SJCRH30 (cell line): Measurements from ENCODE around the gene MYOD1. TPM values are rescaled to one million over a fixed set of nuclear protein-coding genes. Genes with fewer than 3 reads are reported as not detected.

Source experiments
- DNase-seq, 2 experiments: peaks; one replicate each; pipeline ENCODE4 v3.0.0-alpha.2; 2015 to 2020
- H3K27ac ChIP-seq: fragments of 250-450 bp; sonication (Bioruptor Pico); 2 replicates; pipeline ENCODE4 v1.5.1; 2020; ENCODE audit warnings: mild to moderate bottlenecking, moderate library complexity
- H3K27me3 ChIP-seq: fragments of 250-450 bp; sonication (Bioruptor Pico); 2 replicates; pipeline ENCODE4 v1.5.1; 2020; ENCODE audit warnings: mild to moderate bottlenecking, moderate library complexity
- H3K36me3 ChIP-seq: fragments of 250-450 bp; sonication (Bioruptor Pico); 2 replicates; pipeline ENCODE4 v1.5.1; 2020; ENCODE audit warnings: mild to moderate bottlenecking, moderate library complexity
- H3K4me1 ChIP-seq: fragments of 250-450 bp; sonication (Bioruptor Pico); 2 replicates; pipeline ENCODE4 v1.5.1; 2020; ENCODE audit warnings: mild to moderate bottlenecking, moderate library complexity
- H3K4me3 ChIP-seq: fragments of 250-450 bp; sonication (Bioruptor Pico); 2 replicates; pipeline ENCODE4 v1.5.1; 2020; ENCODE audit warnings: mild to moderate bottlenecking, moderate library complexity
- H3K9me3 ChIP-seq: fragments of 250-450 bp; sonication (Bioruptor Pico); replicated peaks from 2 replicates; pipeline ENCODE4 v1.5.1; 2020; ENCODE audit warnings: mild to moderate bottlenecking, moderate library complexity
- total RNA-seq: library from RNA; depleted of rRNA; stranded (reverse); fragments of >200 nt; shearing (Covaris generic); gene quantifications from 2 replicates; pipeline ENCODE4 v1.2.3, GENCODE V29; 2014

The MYOD1 gene
- total RNA-seq, 1 experiment from 2014 or later: 675 TPM

GRCh38 chr11:17735818-17736578 lies 16.6 kb downstream of the MYOD1 start:
- no peak overlapping the region for H3K27ac ChIP-seq
- DNase-seq: no peak
- peaks cover 11% of the 10 kb centered on the region for H3K4me1 ChIP-seq
- no peaks in the 10 kb centered on the region for H3K36me3 ChIP-seq
- no peaks in the 10 kb centered on the region for H3K9me3 ChIP-seq
- H3K27me3 ChIP-seq: no peaks in the 10 kb centered on the region
- H3K4me3 ChIP-seq: peak overlapping the region; percentile 69

- Histone ChIP-seq H3K36me3 (no peaks in the 10 kb centered on the region), H3K9me3 (no peaks in the 10 kb centered on the region), H3K4me1 (peaks cover 6% of the 10 kb centered on the region), H3K4me3 (peak overlapping the region; percentile 69), H3K27me3 (no peaks in the 10 kb centered on the region), H3K27ac (no peak overlapping the region)
- no peak for DNase-seq
Measured at GRCh38 chr11:17736579-17736893, 17.2 kb downstream of the MYOD1 start.

GRCh38 chr11:17736930-17737817 lies 17.8 kb downstream of the MYOD1 start:
- peak overlapping the region; percentile 69 for H3K4me3 ChIP-seq
- H3K27ac ChIP-seq: no peak overlapping the region
- H3K27me3 ChIP-seq: no peaks in the 10 kb centered on the region
- no peaks in the 10 kb centered on the region for H3K9me3 ChIP-seq
- DNase-seq: no peak
- H3K4me1 ChIP-seq: peaks cover 4% of the 10 kb centered on the region; the same call in 1 of the 2 replicates
- H3K36me3 ChIP-seq: no peaks in the 10 kb centered on the region

- no peak overlapping the region for H3K4me3 ChIP-seq
- peaks cover 4% of the 10 kb centered on the region; the same call in 1 of the 2 replicates for H3K4me1 ChIP-seq
- no peak overlapping the region for H3K27ac ChIP-seq
- H3K9me3 ChIP-seq: no peaks in the 10 kb centered on the region
- no peaks in the 10 kb centered on the region for H3K36me3 ChIP-seq
- H3K27me3 ChIP-seq: no peaks in the 10 kb centered on the region
- no peak for DNase-seq
Measured at GRCh38 chr11:17738151-17738973, 19.0 kb downstream of the MYOD1 start.

- H3K27me3 ChIP-seq: no peaks in the 10 kb centered on the region
- no peak for DNase-seq
- H3K9me3 ChIP-seq: no peaks in the 10 kb centered on the region
- no peaks in the 10 kb centered on the region; the same call in 1 of the 2 replicates for H3K4me1 ChIP-seq
- H3K27ac ChIP-seq: no peak overlapping the region
- no peaks in the 10 kb centered on the region for H3K36me3 ChIP-seq
- no peak overlapping the region for H3K4me3 ChIP-seq
Measured at GRCh38 chr11:17739945-17740338, 20.6 kb downstream of the MYOD1 start.

DNA sequence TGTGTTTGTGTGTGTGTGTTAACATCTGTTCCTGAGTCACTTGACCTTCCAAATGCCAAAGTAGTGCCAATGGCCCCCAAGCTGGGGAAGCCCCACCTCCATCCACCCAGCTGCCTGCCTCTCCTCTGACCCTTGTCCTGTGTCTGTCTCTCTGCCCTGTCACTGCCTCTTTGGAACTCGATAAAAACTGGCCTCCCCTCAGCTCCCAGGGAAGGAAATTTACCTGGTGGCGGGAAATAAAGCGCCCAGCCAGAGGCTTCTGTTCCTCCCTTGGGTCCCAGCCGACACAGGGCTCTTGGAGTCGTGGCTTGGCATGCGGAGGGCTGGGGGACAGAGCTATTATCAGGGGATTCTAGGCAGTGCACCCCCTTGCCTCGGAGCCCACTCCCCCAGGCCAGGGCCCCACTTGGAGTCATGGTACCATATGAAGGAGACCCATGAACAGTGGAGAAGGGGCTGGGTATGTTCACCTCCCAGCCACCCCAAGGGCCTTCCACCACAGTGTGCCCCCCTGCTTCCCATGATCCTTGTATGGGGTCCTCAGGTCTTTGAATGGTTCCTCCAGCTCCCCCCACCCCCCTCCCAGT lies 21.4 kb downstream of the MYOD1 start:
- H3K9me3 ChIP-seq: no peaks in the 10 kb centered on the region
- H3K4me3 ChIP-seq: no peak overlapping the region
- H3K27ac ChIP-seq: no peak overlapping the region
- H3K36me3 ChIP-seq: no peaks in the 10 kb centered on the region
- no peak for DNase-seq
- no peaks in the 10 kb centered on the region for H3K27me3 ChIP-seq
- H3K4me1 ChIP-seq: no peaks in the 10 kb centered on the region; the same call in 1 of the 2 replicates

DNA sequence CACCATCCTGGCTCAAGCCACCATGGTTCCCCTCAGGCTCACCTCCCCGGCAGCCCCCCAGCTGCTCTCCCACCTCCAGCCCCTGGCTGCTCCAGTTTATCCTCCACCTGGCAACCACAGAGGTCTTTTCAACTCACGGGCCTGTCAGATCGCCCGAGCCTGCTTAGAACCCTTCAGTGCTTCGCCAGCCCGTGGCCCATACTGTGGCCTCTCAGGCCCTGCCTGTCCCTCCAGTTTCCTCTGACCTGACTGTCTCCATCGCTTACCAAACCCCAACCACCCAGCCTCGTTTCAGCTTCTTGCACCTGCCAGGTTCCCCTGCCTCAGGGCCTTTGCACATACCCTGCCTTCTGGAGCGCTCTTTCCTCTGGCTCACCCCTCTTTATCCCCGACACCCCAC lies 22.1 kb downstream of the MYOD1 start:
- no peaks in the 10 kb centered on the region for H3K36me3 ChIP-seq
- no peaks in the 10 kb centered on the region; the same call in 1 of the 2 replicates for H3K4me1 ChIP-seq
- no peak overlapping the region for H3K27ac ChIP-seq
- H3K27me3 ChIP-seq: no peaks in the 10 kb centered on the region
- no peak overlapping the region for H3K4me3 ChIP-seq
- no peak for DNase-seq
- H3K9me3 ChIP-seq: no peaks in the 10 kb centered on the region

- DNase-seq: no peak
- no peaks in the 10 kb centered on the region for H3K27me3 ChIP-seq
- no peak overlapping the region for H3K27ac ChIP-seq
- H3K4me3 ChIP-seq: no peak overlapping the region
- H3K4me1 ChIP-seq: no peaks in the 10 kb centered on the region; the same call in 1 of the 2 replicates
- no peaks in the 10 kb centered on the region for H3K9me3 ChIP-seq
- no peaks in the 10 kb centered on the region for H3K36me3 ChIP-seq
Measured at GRCh38 chr11:17742019-17742418, 22.6 kb downstream of the MYOD1 start.

DNA sequence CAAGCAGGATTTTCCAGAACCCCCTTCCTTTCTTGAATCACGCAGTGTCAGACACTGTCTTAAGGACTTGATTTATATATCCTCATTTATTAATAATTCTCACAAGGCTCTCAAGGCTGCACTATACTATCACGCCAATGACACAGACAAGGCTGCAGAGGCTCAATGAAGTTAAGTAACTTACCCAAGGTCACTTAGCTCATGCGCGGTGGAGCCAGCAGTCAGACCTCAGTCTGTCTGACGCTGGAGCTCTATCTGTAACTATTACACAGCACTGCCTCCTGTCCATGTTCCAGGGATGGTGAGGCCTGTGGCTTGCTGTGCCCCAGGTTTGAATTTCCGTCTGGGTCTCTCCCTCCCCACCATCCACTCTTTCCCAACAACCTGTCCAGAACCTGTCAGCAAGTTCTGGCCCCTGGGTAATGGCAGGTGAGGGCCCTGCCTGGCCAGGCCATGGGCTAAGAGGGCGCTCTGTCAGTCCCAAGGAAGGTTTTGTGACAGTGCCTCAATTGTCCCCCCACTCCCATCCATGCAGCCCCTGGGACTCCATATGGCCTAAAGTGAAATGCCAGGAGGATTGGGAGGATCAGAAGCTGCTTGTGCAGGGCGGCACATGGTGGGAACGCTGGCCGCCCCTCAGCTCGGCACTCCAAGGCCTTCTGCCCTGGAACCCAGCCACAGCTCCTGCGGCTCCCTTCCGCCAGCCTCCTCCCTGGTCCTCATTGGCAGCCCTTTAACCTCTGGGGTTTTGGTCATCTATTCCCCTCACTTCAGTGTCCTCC lies 23.8 kb downstream of the MYOD1 start:
- no peaks in the 10 kb centered on the region for H3K27me3 ChIP-seq
- H3K36me3 ChIP-seq: no peaks in the 10 kb centered on the region
- no peaks in the 10 kb centered on the region for H3K4me1 ChIP-seq
- DNase-seq: no peak
- no peak overlapping the region for H3K27ac ChIP-seq
- H3K4me3 ChIP-seq: no peak overlapping the region
- H3K9me3 ChIP-seq: no peaks in the 10 kb centered on the region

DNA sequence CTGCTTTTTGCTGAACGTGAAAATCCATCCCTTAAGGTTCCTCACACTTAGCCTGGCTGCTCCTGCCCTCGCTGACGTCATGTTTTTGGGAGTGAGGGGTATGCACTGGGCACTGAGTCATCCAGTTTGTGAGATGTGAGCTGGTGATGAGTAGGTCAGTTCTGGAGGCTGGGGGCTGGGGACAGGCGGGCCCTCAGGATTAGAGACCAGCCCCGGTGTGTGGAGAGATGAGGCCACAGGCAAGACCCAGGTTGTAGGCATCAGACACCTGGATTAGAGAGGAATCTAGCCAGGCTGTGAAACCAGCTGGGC lies 24.4 kb downstream of the MYOD1 start:
- Histone ChIP-seq H3K36me3 (no peaks in the 10 kb centered on the region), H3K4me3 (no peak overlapping the region), H3K4me1 (no peaks in the 10 kb centered on the region), H3K27me3 (no peaks in the 10 kb centered on the region), H3K27ac (no peak overlapping the region), H3K9me3 (no peaks in the 10 kb centered on the region)
- no peak for DNase-seq

GRCh38 chr11:17744151-17744940 lies 25.0 kb downstream of the MYOD1 start:
- no peaks in the 10 kb centered on the region for H3K4me1 ChIP-seq
- H3K27ac ChIP-seq: no peak overlapping the region
- no peaks in the 10 kb centered on the region for H3K36me3 ChIP-seq
- H3K9me3 ChIP-seq: no peaks in the 10 kb centered on the region
- H3K27me3 ChIP-seq: no peaks in the 10 kb centered on the region
- no peak overlapping the region for H3K4me3 ChIP-seq
- no peak for DNase-seq

GRCh38 chr11:17745023-17745772 lies 25.8 kb downstream of the MYOD1 start:
- H3K36me3 ChIP-seq: no peaks in the 10 kb centered on the region
- H3K4me1 ChIP-seq: no peaks in the 10 kb centered on the region
- H3K4me3 ChIP-seq: no peak overlapping the region
- no peak overlapping the region for H3K27ac ChIP-seq
- no peaks in the 10 kb centered on the region for H3K9me3 ChIP-seq
- no peak for DNase-seq
- no peaks in the 10 kb centered on the region for H3K27me3 ChIP-seq

GRCh38 chr11:17746096-17746495 lies 26.7 kb downstream of the MYOD1 start:
- no peak overlapping the region for H3K4me3 ChIP-seq
- H3K27ac ChIP-seq: no peak overlapping the region
- DNase-seq: no peak
- H3K9me3 ChIP-seq: no peaks in the 10 kb centered on the region
- H3K4me1 ChIP-seq: no peaks in the 10 kb centered on the region
- no peaks in the 10 kb centered on the region for H3K36me3 ChIP-seq
- H3K27me3 ChIP-seq: no peaks in the 10 kb centered on the region
